DMS114 treated with DMSO at 0.1 percent for 48 hours (cell line): ENCODE data around the gene KCNK4.

Experiments used
- DNase-seq: peaks from one replicate; lab custom pipeline; 2025; ENCODE audit not compliant: unreplicated experiment; lab: John Stamatoyannopoulos, UW

Gene KCNK4

GRCh38 chr11:64343767-64344559, 52.9 kb downstream of the KCNK4 start:
- no peak for DNase-seq

GRCh38 chr11:64344787-64345186, 53.7 kb downstream of the KCNK4 start:
- no peak for DNase-seq

DNA sequence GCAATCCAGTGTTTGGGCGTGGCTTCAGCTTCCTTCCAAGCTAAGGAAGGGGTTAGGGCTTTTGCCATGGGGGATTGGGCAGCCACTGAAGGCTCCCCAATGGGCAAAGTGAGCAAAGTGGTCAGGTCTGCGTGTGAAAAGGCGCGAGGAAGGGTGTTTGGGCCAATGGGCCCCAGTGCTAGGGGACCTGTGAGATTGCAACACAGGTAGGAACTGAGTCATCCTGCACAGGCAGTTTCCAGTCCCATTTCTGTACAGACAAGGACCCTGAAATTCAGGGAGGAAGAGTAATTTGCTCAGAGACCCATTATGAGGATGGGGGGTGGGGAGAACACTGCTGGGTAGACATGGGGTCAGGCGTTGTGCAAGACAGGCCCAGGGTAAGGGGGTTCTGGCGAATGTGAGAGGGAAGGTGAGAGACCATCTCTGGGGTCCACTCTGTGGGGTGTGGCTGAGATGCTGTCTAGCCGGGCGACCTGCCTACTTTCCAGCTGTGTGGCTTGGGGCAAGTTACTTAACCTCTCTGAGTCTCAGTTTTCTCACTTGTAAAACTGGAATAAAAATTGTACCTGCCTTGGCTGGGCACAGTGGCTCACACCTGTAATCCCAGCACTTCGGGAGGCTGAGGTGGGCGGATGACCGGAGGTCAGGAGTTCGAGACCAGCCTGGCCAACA, 56.2 kb downstream of the KCNK4 start:
- no peak for DNase-seq

DNA sequence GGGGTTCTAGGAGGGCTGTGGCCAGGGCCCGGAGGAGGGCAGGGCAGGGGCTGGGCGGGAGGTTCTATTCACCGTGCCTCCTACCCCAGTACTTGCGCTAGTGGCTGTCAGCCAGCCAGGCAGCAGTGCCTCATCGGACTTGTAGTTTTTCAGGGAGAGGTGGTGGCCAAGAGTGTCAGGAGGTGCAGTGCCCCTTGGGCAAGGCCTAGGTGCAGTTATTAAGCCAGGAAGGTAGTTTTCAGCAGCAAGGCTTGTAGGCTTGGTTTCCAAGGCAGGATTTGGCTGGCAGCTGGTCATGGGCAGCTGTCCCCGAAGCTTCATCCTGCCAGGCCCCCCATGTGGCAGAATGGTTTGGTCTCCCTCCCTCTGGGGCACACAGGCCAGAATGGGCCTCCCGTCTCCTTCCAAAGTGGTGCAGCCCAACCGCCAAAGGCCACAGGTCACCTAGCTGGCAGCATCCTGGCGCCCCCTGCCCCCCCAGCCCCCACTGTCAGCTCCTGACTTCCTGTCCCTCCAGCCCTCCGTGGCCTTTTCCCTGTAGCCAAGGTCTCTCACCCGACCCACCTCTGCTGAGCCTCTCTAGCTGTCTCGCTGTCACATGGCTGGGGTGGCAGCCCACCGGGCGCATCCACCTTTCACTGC, 57.4 kb downstream of the KCNK4 start:
- no peak for DNase-seq

DNA sequence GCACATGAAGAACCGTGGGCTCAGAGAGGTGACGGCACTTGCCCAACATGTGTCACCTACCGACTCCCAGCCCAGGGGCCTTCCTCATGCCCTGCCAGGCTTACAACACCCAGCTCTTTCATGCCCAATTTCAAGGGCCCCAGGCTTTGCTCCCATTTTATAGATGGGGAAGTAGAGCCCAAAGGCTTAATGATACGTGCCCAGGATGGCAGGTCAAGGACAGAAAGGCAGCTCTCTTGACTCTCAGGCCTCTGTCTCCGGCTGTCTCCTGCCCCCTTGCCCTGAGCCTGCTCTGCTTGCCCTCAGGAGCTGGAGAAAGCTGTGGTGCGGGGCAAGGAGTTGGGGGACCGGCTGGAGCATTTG, 57.9 kb downstream of the KCNK4 start:
- no peak for DNase-seq

DNA sequence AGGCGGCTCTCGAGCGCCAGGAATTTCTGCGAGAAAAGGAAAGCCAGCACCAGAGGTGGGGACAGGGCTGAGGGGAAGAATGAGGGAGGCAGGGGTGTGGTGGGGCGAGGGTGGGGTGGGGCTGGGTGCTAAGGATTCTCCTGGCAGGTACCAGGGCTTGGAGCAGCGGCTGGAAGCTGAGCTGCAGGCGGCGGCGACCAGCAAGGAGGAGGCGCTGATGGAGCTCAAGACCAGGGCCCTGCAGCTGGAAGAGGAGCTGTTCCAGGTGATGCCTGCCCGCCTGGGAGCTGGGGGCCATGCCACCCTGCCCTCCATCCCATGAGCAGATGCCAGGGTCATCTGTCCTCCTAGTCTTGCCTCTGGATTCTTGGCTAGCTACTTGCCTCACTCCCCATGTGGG, 58.3 kb downstream of the KCNK4 start:
- no peak for DNase-seq
